ENCODE data around the gene NRG2. TPM values are rescaled to one million over a fixed set of nuclear protein-coding genes. Genes with fewer than 3 reads are reported as not detected.

Gene NRG2
- total RNA-seq, 6 experiments from 2014 or later: 0.07 to 0.77 (median 0.14) TPM; not detected in 1

- no peak overlapping the region for H3K27ac ChIP-seq
- intact Hi-C loops (cut with DNase I): no loop called here
- ATAC-seq (no peak), DNase-seq (no peak)
- H3K4me3 ChIP-seq: no peak overlapping the region
- no peaks in the 10 kb centered on the region for H3K27me3 ChIP-seq
- H3K4me1 ChIP-seq: no peaks in the 10 kb centered on the region
- WGBS (ENCODE audit: insufficient coverage, low coverage, low lambda C conversion rate, missing lambda C conversion rate): 34% methylated on average over 3 of the region's 3 CpGs
- no peaks in the 10 kb centered on the region for H3K36me3 ChIP-seq
- no peak for TF ChIP-seq CTCF (IDR thresholded peaks at IDR 0.05)
- TF ChIP-seq POLR2A (IDR thresholded peaks at IDR 0.05): no peak
- H3K9me3 ChIP-seq: no peaks in the 10 kb centered on the region
Observed at GRCh38 chr5:140055152-140055551, 12.1 kb upstream of the NRG2 start.

GRCh38 chr5:140054086-140054689, 11.1 kb upstream of the NRG2 start:
- Histone ChIP-seq H3K4me3 (no peak overlapping the region), H3K27me3 (no peaks in the 10 kb centered on the region), H3K36me3 (no peaks in the 10 kb centered on the region), H3K9me3 (no peaks in the 10 kb centered on the region), H3K27ac (no peak overlapping the region), H3K4me1 (no peaks in the 10 kb centered on the region)
- intact Hi-C loops (cut with DNase I): no loop called here
- WGBS (ENCODE audit: insufficient coverage, low coverage, low lambda C conversion rate, missing lambda C conversion rate): 80% methylated on average over 1 of the region's 1 CpG
- no peak for TF ChIP-seq CTCF (IDR thresholded peaks at IDR 0.05)
- TF ChIP-seq POLR2A (IDR thresholded peaks at IDR 0.05): no peak
- DNase-seq (no peak), ATAC-seq (no peak)

GRCh38 chr5:140051950-140052349, 8.9 kb upstream of the NRG2 start:
- no peaks in the 10 kb centered on the region for H3K27me3 ChIP-seq
- H3K9me3 ChIP-seq: no peaks in the 10 kb centered on the region
- no peak overlapping the region for H3K27ac ChIP-seq
- no peak overlapping the region for H3K4me3 ChIP-seq
- no peak for TF ChIP-seq CTCF (IDR thresholded peaks at IDR 0.05)
- no peak for TF ChIP-seq POLR2A (IDR thresholded peaks at IDR 0.05)
- DNase-seq (no peak), ATAC-seq (no peak)
- H3K36me3 ChIP-seq: no peaks in the 10 kb centered on the region
- intact Hi-C loops (cut with DNase I): no loop called here
- WGBS (ENCODE audit: insufficient coverage, low coverage, low lambda C conversion rate, missing lambda C conversion rate): 40% methylated on average over 1 of the region's 1 CpG
- no peaks in the 10 kb centered on the region for H3K4me1 ChIP-seq

GRCh38 chr5:140049713-140050112, 6.6 kb upstream of the NRG2 start:
- no peaks in the 10 kb centered on the region for H3K27me3 ChIP-seq
- DNase-seq (peak in 1 of 3 donors; percentile 55), ATAC-seq (peak; percentile 53 to 77 (median 61))

More at GRCh38 chr5:140049713-140050112, 6.6 kb upstream of the NRG2 start:
- Histone ChIP-seq H3K9me3 (no peaks in the 10 kb centered on the region), H3K36me3 (no peaks in the 10 kb centered on the region), H3K27ac (no peak overlapping the region), H3K4me1 (no peaks in the 10 kb centered on the region), H3K4me3 (no peak overlapping the region)
- no peak for TF ChIP-seq CTCF (IDR thresholded peaks at IDR 0.05)
- no peak for TF ChIP-seq POLR2A (IDR thresholded peaks at IDR 0.05)
- intact Hi-C loops (cut with DNase I): no loop called here
- WGBS (ENCODE audit: insufficient coverage, low coverage, low lambda C conversion rate, missing lambda C conversion rate): 59% methylated on average over 5 of the region's 5 CpGs
